Measurements from ENCODE around the gene U2SURP. TPM values are rescaled to one million over a fixed set of nuclear protein-coding genes. Genes with fewer than 3 reads are reported as not detected.
"Not testable (repeated sequence)": the region's sequence is repeated elsewhere in the genome, so short reads cannot be mapped to it uniquely, and the experiment has no call there.

U2SURP gene
- total RNA-seq, 1 donor from 2014 or later, result 125 TPM

GRCh38 chr3:143011705-143012104, 10.3 kb downstream of the U2SURP start:
- no peak for DNase-seq (ENCODE audit: low spot score)

GRCh38 chr3:143014921-143015320, 13.6 kb downstream of the U2SURP start:
- DNase-seq (ENCODE audit: low spot score), result no peak

- DNase-seq (ENCODE audit: low spot score), result no peak
Measured at GRCh38 chr3:143016321-143016972, 15.1 kb downstream of the U2SURP start.

GRCh38 chr3:143024351-143024960, 23.1 kb downstream of the U2SURP start:
- no peak for DNase-seq (ENCODE audit: low spot score)

- no peak for DNase-seq (ENCODE audit: low spot score)
Measured at GRCh38 chr3:143031327-143031726, 30.0 kb downstream of the U2SURP start.

GRCh38 chr3:143031796-143032387, 30.5 kb downstream of the U2SURP start:
- DNase-seq (ENCODE audit: low spot score), result not testable (repeated sequence)

- DNase-seq (ENCODE audit: low spot score), result no peak
Measured at GRCh38 chr3:143035466-143036211, 34.3 kb downstream of the U2SURP start.

GRCh38 chr3:143036557-143036956, 35.2 kb downstream of the U2SURP start:
- DNase-seq (ENCODE audit: low spot score), result no peak

GRCh38 chr3:143037867-143038266, 36.5 kb downstream of the U2SURP start:
- DNase-seq (ENCODE audit: low spot score), result no peak

- no peak for DNase-seq (ENCODE audit: low spot score)
Measured at GRCh38 chr3:143040261-143040879, 39.0 kb downstream of the U2SURP start.

GRCh38 chr3:143041903-143042302, 40.5 kb downstream of the U2SURP start:
- no peak for DNase-seq (ENCODE audit: low spot score)

GRCh38 chr3:143045639-143046038, 44.3 kb downstream of the U2SURP start:
- no peak for DNase-seq (ENCODE audit: low spot score)

GRCh38 chr3:143046075-143046474, 44.7 kb downstream of the U2SURP start:
- not testable (repeated sequence) for DNase-seq (ENCODE audit: low spot score)

GRCh38 chr3:143054011-143054410, 52.6 kb downstream of the U2SURP start:
- DNase-seq (ENCODE audit: low spot score), result no peak

- no peak for DNase-seq (ENCODE audit: low spot score)
Measured at GRCh38 chr3:143056372-143056771, 55.0 kb downstream of the U2SURP start.

- DNase-seq (ENCODE audit: low spot score), result no peak
Measured at GRCh38 chr3:143060906-143061305, 59.5 kb downstream of the U2SURP start.

GRCh38 chr3:143063018-143063417, 61.6 kb downstream of the U2SURP start:
- no peak for DNase-seq (ENCODE audit: low spot score)

- no peak for DNase-seq (ENCODE audit: low spot score)
Measured at GRCh38 chr3:143064777-143065176, 63.4 kb downstream of the U2SURP start.

- no peak for DNase-seq (ENCODE audit: low spot score)
Measured at GRCh38 chr3:143065364-143065763, 64.0 kb downstream of the U2SURP start.

GRCh38 chr3:143066033-143066432, 64.7 kb downstream of the U2SURP start:
- DNase-seq (ENCODE audit: low spot score), result no peak

- no peak for DNase-seq (ENCODE audit: low spot score)
Measured at GRCh38 chr3:143067201-143067600, 65.8 kb downstream of the U2SURP start.

GRCh38 chr3:143068059-143068458, 66.7 kb downstream of the U2SURP start:
- DNase-seq (ENCODE audit: low spot score), result no peak
